Stomach (tissue), 9 donors: ENCODE data around the gene VSTM4. TPM values are rescaled to one million over a fixed set of nuclear protein-coding genes. Genes with fewer than 3 reads are reported as not detected.

Source experiments
- DNase-seq, 2 donors: peaks; one replicate each; pipeline versions ENCODE4 v3.0.0 to v3.0.0-alpha.2; 2013 to 2019
- H3K27ac ChIP-seq, 5 donors: fragments of 200-600 bp in 4 of 5; sonication (generic) in 4 of 5; one replicate each; pipeline ENCODE4 v1.5.1; 2013 to 2019; ENCODE audit warnings: mild to moderate bottlenecking in 1 of 5, moderate library complexity in 1 of 5
- H3K27me3 ChIP-seq, 3 donors: fragments of 200-600 bp; sonication (generic); one replicate each; pipeline ENCODE4 v1.5.1; 2017 to 2019; ENCODE audit warnings: mixed run types in 1 of 3
- H3K36me3 ChIP-seq, 4 donors: fragments of 200-600 bp; sonication (generic); 1 replicate in 3 of 4; 2 replicates in 1 of 4; pipeline ENCODE4 v1.5.1; 2016 to 2019
- H3K4me1 ChIP-seq, 4 donors: fragments of 200-600 bp; sonication (generic); one replicate each; pipeline ENCODE4 v1.5.1; 2016 to 2019
- H3K4me3 ChIP-seq, 4 donors: fragments of 200-600 bp; sonication (generic) in 3 of 4; one replicate each; pipeline ENCODE4 v1.5.1; 2016 to 2019; ENCODE audit warnings: mild to moderate bottlenecking in 1 of 4
- H3K9me3 ChIP-seq, 4 donors: fragments of 200-600 bp; sonication (generic); one replicate each; pipeline ENCODE4 v1.5.1; 2016 to 2019
- EP300 ChIP-seq: sonication (generic); formaldehyde crosslinking; IDR thresholded peaks from one replicate; pipeline ENCODE4 v1.6.1; 2017; ENCODE audit warnings: antibody characterized with exemption
- POLR2A ChIP-seq, 4 donors: fragments of 450-650 bp; IDR thresholded peaks; one replicate each; pipeline ENCODE4 v1.6.1; 2016; ENCODE audit warnings: antibody characterized with exemption in 4 of 4, control low read depth in 2 of 4, mild to moderate bottlenecking in 1 of 4, moderate library complexity in 1 of 4
- POLR2AphosphoS5 ChIP-seq, 3 donors: sonication (generic); formaldehyde crosslinking; IDR thresholded peaks; one replicate each; pipeline ENCODE4 v1.6.1; 2016; ENCODE audit warnings: antibody characterized with exemption in 3 of 3
- WGBS, 5 donors: extraction: QIAGEN DNeasy Blood & Tissue Kit in 3 of 5; methylation state at CpG; one replicate each; pipeline versions ENCODE4 v1.1.5 to v1.1.7; 2013 to 2018; 5-methylcytosine and 5-hydroxymethylcytosine counted together
- intact Hi-C: fragments of 100-400 bp; cut with DNase I; formaldehyde crosslinking; loops from one replicate; pipeline ENCODE4 v1.15.1; 2023; ENCODE audit warnings: low total_unique reads
- polyA plus RNA-seq, 3 donors: library from polyadenylated mRNA; stranded (reverse); fragments of 200-250 nt; gene quantifications; one replicate each; pipeline ENCODE4 v1.2.3, GENCODE V29; 2013
- total RNA-seq, 5 donors: library from RNA; depleted of rRNA; stranded (reverse); fragments of >200 nt; gene quantifications; one replicate each; pipeline versions ENCODE4 v1.1.0 to v1.2.3, GENCODE V29; 2014 to 2016
- TF ChIP-seq, protein P1 (sequence below), 7 experiments: fragments of 450-650 bp in 4 of 7; fragments of 200-600 bp in 3 of 7; sonication (generic) in 3 of 7; IDR thresholded peaks; one replicate each; pipeline ENCODE4 v1.5.1; 2016 to 2019; ENCODE audit warnings: antibody characterized with exemption in 7 of 7, control low read depth in 2 of 7, mild to moderate bottlenecking in 1 of 7
- donor health status: healthy with polysubstance abuse.
- donor health status: Bipolar disorder and iron deficiency.
- donor health status: healthy.

The VSTM4 gene
- total and polyA plus RNA-seq, 8 donors: 0.58 to 23.1 (median 3.0) TPM

DNA sequence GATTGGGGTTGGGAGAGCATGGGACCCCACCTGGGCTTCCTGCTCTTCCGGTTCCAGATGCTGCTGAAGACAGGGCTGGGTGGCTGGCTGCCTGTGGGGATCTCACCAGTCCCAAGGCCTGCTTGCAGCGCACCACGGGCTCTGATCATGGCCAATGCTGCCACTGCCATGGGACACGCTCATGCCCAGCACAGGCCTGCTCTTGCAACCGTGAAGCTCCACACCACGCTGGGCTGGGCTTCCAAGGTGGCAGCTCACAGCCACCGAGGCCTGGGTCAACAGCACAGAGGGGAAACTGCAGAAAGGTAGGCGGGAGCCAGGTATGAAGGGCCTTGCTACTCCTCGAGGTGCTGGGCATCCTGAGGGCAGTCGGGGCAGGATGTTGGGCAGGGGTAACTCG, 103.6 kb downstream of the VSTM4 start:
- 74 to 91% (median 86%) methylated on average over 10 to 11 of the region's 11 CpGs for WGBS, 5 donors
- peaks cover 0 to 31% (median 8%) of the 10 kb centered on the region in 4 donors for H3K4me1 ChIP-seq
- intact Hi-C loops: no loop called here
- no peak overlapping the region for H3K4me3 ChIP-seq
- no peak overlapping the region for H3K27ac ChIP-seq
- no peak for DNase-seq
- no peaks in the 10 kb centered on the region for H3K36me3 ChIP-seq
- H3K9me3 ChIP-seq: no peaks in the 10 kb centered on the region
- TF ChIP-seq POLR2A (IDR thresholded peaks at IDR 0.05) (no peak), EP300 (no peak)
- TF ChIP-seq, protein P1, sequence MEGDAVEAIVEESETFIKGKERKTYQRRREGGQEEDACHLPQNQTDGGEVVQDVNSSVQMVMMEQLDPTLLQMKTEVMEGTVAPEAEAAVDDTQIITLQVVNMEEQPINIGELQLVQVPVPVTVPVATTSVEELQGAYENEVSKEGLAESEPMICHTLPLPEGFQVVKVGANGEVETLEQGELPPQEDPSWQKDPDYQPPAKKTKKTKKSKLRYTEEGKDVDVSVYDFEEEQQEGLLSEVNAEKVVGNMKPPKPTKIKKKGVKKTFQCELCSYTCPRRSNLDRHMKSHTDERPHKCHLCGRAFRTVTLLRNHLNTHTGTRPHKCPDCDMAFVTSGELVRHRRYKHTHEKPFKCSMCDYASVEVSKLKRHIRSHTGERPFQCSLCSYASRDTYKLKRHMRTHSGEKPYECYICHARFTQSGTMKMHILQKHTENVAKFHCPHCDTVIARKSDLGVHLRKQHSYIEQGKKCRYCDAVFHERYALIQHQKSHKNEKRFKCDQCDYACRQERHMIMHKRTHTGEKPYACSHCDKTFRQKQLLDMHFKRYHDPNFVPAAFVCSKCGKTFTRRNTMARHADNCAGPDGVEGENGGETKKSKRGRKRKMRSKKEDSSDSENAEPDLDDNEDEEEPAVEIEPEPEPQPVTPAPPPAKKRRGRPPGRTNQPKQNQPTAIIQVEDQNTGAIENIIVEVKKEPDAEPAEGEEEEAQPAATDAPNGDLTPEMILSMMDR (IDR thresholded peaks at IDR 0.05): no peak
- no peaks in the 10 kb centered on the region for H3K27me3 ChIP-seq

DNA sequence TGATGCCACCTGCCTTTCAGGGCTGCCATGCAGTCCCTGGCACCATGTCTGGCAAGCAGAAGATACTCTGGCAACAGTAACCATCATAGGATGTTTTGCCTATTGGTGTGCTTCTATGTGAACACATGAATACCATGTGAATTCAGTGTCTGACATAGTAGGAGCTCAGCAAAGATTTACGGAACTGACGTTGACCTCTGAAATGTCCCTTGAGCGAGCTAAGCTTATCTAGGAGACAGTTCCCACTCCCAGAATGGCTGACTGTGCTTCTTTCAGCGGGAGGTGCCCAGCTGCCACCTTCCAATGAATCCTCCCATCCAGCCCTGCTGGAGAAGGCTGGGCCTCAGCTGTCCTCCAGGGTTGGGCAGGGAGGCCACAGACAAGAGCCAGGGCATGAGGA, 104.5 kb downstream of the VSTM4 start:
- Histone ChIP-seq H3K36me3 (no peaks in the 10 kb centered on the region), H3K4me1 (peaks cover 0 to 31% (median 8%) of the 10 kb centered on the region in 4 donors), H3K4me3 (no peak overlapping the region), H3K9me3 (no peaks in the 10 kb centered on the region), H3K27ac (no peak overlapping the region), H3K27me3 (no peaks in the 10 kb centered on the region)
- intact Hi-C loops: no loop called here
- 41 to 62% (median 42%) methylated on average over 4 of the region's 4 CpGs for WGBS, 5 donors
- no peak for DNase-seq
- TF ChIP-seq, protein P1 (IDR thresholded peaks at IDR 0.05): no peak
- no peak for TF ChIP-seq EP300
- no peak for TF ChIP-seq POLR2AphosphoS5 (IDR thresholded peaks at IDR 0.05)
- TF ChIP-seq POLR2A (IDR thresholded peaks at IDR 0.05): no peak

DNA sequence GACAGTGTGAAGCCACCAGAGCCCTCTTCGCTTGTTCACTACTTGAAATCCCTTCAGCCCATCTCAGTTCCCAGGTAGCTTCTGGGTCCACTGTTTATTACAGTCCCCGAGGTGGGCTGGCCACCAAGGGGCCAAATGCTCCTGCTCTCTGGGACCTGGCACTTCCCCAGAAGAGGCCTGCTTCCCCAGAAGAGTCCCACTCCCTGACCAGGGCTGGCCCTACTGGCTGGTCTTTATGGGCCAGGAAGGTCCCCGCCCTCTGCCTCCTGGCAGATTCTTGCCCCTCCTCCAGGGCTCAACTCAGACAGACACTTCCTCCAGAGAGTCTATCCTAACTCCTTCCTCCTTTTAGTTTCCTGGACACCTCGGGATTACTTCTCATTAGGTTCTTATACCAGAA, 105.0 kb downstream of the VSTM4 start:
- Histone ChIP-seq H3K9me3 (no peaks in the 10 kb centered on the region), H3K4me3 (no peak overlapping the region), H3K27ac (no peak overlapping the region), H3K27me3 (no peaks in the 10 kb centered on the region), H3K4me1 (peaks cover 0 to 31% (median 8%) of the 10 kb centered on the region in 4 donors), H3K36me3 (no peaks in the 10 kb centered on the region)
- WGBS, 5 donors: 60 to 69% (median 63%) methylated on average over 4 of the region's 4 CpGs
- no peak for DNase-seq
- no peak for TF ChIP-seq POLR2AphosphoS5 (IDR thresholded peaks at IDR 0.05)
- no peak for TF ChIP-seq POLR2A (IDR thresholded peaks at IDR 0.05)
- no peak for TF ChIP-seq EP300
- TF ChIP-seq, protein P1 (IDR thresholded peaks at IDR 0.05): no peak
- intact Hi-C loops: no loop called here

DNA sequence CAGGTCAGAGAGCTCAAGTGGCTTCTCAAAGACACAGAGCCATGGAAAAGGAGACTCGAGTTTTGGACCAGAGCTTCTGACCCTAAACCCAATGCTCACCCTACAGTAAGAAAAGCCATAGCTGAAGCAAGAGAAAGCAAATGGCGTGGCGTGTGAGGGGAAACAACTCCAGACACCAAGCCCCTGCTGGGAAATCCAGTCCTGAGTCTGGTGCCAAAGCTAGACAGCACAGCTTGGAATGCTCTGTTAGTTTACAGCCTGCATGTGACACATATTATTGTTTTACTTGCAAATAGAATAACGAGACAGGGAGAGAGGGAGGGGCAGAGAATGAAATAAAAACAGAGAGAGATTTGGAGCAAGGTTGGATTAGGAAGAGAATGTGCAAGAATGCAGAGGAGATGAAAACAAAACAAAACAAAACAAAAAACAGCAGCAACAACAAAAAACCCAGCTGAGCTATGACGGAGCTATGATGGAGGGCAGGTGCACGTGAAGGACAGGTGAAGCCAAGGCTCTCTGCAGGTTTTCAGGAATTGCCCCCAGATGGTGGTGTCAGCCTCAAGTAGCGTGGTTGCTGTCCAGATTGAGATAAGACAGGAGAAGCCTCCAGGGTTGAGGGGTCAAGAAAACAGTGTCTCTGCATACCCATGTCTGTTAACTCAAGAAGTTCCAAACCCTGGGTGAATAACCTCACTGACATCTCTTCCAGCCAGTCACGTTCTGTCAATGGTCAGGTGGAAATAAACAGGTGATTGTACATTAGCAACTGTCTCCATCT, 105.9 kb downstream of the VSTM4 start:
- Histone ChIP-seq H3K9me3 (peaks cover 0 to 5% (median 0%) of the 10 kb centered on the region in 4 donors), H3K36me3 (no peaks in the 10 kb centered on the region), H3K4me3 (no peak overlapping the region), H3K4me1 (peaks cover 0 to 31% (median 8%) of the 10 kb centered on the region in 4 donors), H3K27me3 (no peaks in the 10 kb centered on the region), H3K27ac (no peak overlapping the region)
- peak in 1 of 2 donors; percentile 70 for DNase-seq
- WGBS, 5 donors: 46 to 59% (median 48%) methylated on average over 8 of the region's 8 CpGs
- intact Hi-C loops: no loop called here
- TF ChIP-seq POLR2A (IDR thresholded peaks at IDR 0.05) (no peak), POLR2AphosphoS5 (IDR thresholded peaks at IDR 0.05) (no peak), EP300 (no peak)
- TF ChIP-seq, protein P1 (IDR thresholded peaks at IDR 0.05): no peak
